Heart left ventricle (tissue), 16 donors: ENCODE results near the gene CBL. TPM values are rescaled to one million over a fixed set of nuclear protein-coding genes. Genes with fewer than 3 reads are reported as not detected.

Experiments used
- ATAC-seq, 4 donors: fragments of 200-7000 bp; cut with Tn5 transposase; one replicate each; pipeline ENCODE4 v1.9.1; 2020 to 2022; ENCODE audit warnings: moderate library complexity in 4 of 4, mild to moderate bottlenecking in 3 of 4, moderate number of reproducible peaks in 1 of 4
- DNase-seq, 5 donors: peaks; one replicate each; pipeline ENCODE4 v3.0.0-alpha.2; 2020
- H3K27ac ChIP-seq, 12 donors: fragments of 200-600 bp; sonication (generic) in 4 of 12; one replicate each; pipeline versions ENCODE4 v1.5.0 to v1.8.0; 2016 to 2022; ENCODE audit warnings: mild to moderate bottlenecking in 2 of 12
- H3K27me3 ChIP-seq, 9 donors: fragments of 200-600 bp; sonication (generic) in 2 of 9; one replicate each; pipeline versions ENCODE4 v1.5.1 to v1.8.0; 2016 to 2022; ENCODE audit warnings: mild to moderate bottlenecking in 3 of 9
- H3K36me3 ChIP-seq, 9 donors: fragments of 200-600 bp; sonication (generic) in 2 of 9; one replicate each; pipeline versions ENCODE4 v1.5.0 to v1.8.0; 2018 to 2022; ENCODE audit warnings: mild to moderate bottlenecking in 2 of 9
- H3K4me1 ChIP-seq, 12 donors: fragments of 200-600 bp; sonication (generic) in 4 of 12; one replicate each; pipeline versions ENCODE4 v1.5.0 to v1.8.0; 2016 to 2022; ENCODE audit warnings: mild to moderate bottlenecking in 3 of 12
- H3K4me3 ChIP-seq, 12 donors: fragments of 200-600 bp; sonication (generic) in 4 of 12; one replicate each; pipeline versions ENCODE4 v1.5.0 to v1.8.0; 2017 to 2022; ENCODE audit warnings: mild to moderate bottlenecking in 9 of 12, moderate library complexity in 4 of 12
- H3K9me3 ChIP-seq, 12 donors: fragments of 200-600 bp; sonication (generic) in 4 of 12; one replicate each; pipeline versions ENCODE4 v1.5.0 to v1.8.0; 2016 to 2022; ENCODE audit warnings: mild to moderate bottlenecking in 1 of 12
- CTCF ChIP-seq, 12 donors: fragments of 200-600 bp; sonication (generic) in 4 of 12; IDR thresholded peaks; one replicate each; pipeline versions ENCODE4 v1.5.0 to v1.8.0; 2018 to 2022; ENCODE audit warnings: antibody characterized with exemption in 12 of 12, mild to moderate bottlenecking in 5 of 12
- POLR2A ChIP-seq, 2 donors: fragments of 450-650 bp; IDR thresholded peaks; one replicate each; pipeline ENCODE4 v1.6.1; 2017; ENCODE audit warnings: antibody characterized with exemption in 2 of 2, mild to moderate bottlenecking in 2 of 2, moderate library complexity in 2 of 2
- WGBS, 4 donors: extraction: QIAGEN DNeasy Blood & Tissue Kit in 2 of 4; methylation state at CpG; one replicate each; pipeline versions ENCODE4 v1.1.5 to v1.1.7; 2013 to 2018; 5-methylcytosine and 5-hydroxymethylcytosine counted together
- intact Hi-C, 10 donors: fragments of 100-400 bp; cut with DNase I; formaldehyde crosslinking; loops; one replicate each; pipeline versions ENCODE4 v1.11.1 to v1.14.2; 2022
- polyA plus RNA-seq, 2 donors: library from polyadenylated mRNA; stranded (reverse); fragments of 200-250 nt; gene quantifications; one replicate each; pipeline ENCODE4 v1.2.3, GENCODE V29; 2013
- total RNA-seq, 9 donors: library from RNA; depleted of rRNA in 2 of 9; stranded (reverse); fragments of >200 nt in 2 of 9; fragmentation: NEBNext Ultra II Directional in 3 of 9; extraction: Animal tissue kit (Norgen Biotek cat#: 25700) in 3 of 9; gene quantifications; one replicate each; pipeline versions ENCODE4 v1.1.0 to v1.2.4, GENCODE V29; 2016 to 2023
- donor health status: ischemic (EF 13 %, LVEDD 7.1; RV severe dilation, severe dysfunction).
- donor health status: healthy with polysubstance abuse.
- donor health status: DM: no; HTN: yes; CAD: no.
- donor health status: DM: no; HTN: no; CAD: no.
- donor health status: ischemic (EF 25% LVEDD 6.9; RV normal size, moderate dysfunction).
- donor health status: ischemic (EF 25% LVEDD 5.7; RV mildly dilated, moderate dysfunction).
- donor health status: healthy.
- donor health status: DM: yes; HTN: yes; CAD: no.
- donor health status: ischemic (EF 35%, LVEDD 5.7; RV mildly dilated, moderate dysfunction).
- donor health status: nonischemic (EF 11% LVEDD 7.7; RV severe dilation, severe dysfunction).
- donor health status: DM: yes; HTN: yes; CAD: no.
- donor health status: PGD.
- donor health status: ischemic (EF 29% LVEDD 5.4; RV normal size, mild dysfunction).
- donor health status: nonischemic (EF 23%, LVEDD 6.1; RV moderate dilation, normal function).

The CBL gene
- total and polyA plus RNA-seq, 11 donors = 3.1 to 20.4 (median 7.4) TPM

GRCh38 chr11:119207415-119207960, 1.3 kb downstream of the CBL start:
- no peak for ATAC-seq
- no peaks in the 10 kb centered on the region for H3K27me3 ChIP-seq
- no peak for DNase-seq
- H3K27ac ChIP-seq = peak overlapping the region in 7 of 12 donors; percentile 82 to 98 (median 95)
- whole genome bisulfite sequencing, 4 donors = 30 to 36% (median 31%) methylated on average over 11 of the region's 11 CpGs
- H3K36me3 ChIP-seq = no peaks in the 10 kb centered on the region
- H3K4me3 ChIP-seq = peak overlapping the region; percentile 84 to 99 (median 95)
- H3K9me3 ChIP-seq = no peaks in the 10 kb centered on the region
- intact Hi-C loops = loop anchor here in 9 of 10 donors (2.0 to 10.0 kb wide), 11 partner anchors 55 to 267 kb away; partner anchors contain the start of gene USP2 (in 1 of the 9)
- no peak for TF ChIP-seq POLR2A (IDR thresholded peaks at IDR 0.05)
- no peak for TF ChIP-seq CTCF (IDR thresholded peaks at IDR 0.05)
- peaks cover 0 to 53% (median 18%) of the 10 kb centered on the region in 12 donors for H3K4me1 ChIP-seq

- Histone ChIP-seq H3K36me3 (no peaks in the 10 kb centered on the region), H3K27me3 (no peaks in the 10 kb centered on the region), H3K9me3 (no peaks in the 10 kb centered on the region), H3K4me3 (no peak overlapping the region), H3K27ac (no peak overlapping the region), H3K4me1 (peaks cover 0 to 61% (median 22%) of the 10 kb centered on the region in 12 donors)
- TF ChIP-seq POLR2A (IDR thresholded peaks at IDR 0.05) (no peak), CTCF (IDR thresholded peaks at IDR 0.05) (no peak)
- DNase-seq = no peak
- WGBS, 4 donors = 86 to 93% (median 89%) methylated on average over 7 of the region's 7 CpGs
- intact Hi-C loops = loop anchor here in 9 of 10 donors (5.0 to 10.0 kb wide), 8 partner anchors 53 to 266 kb away; no protein-coding TSS in a partner anchor
- ATAC-seq = no peak
Measured at GRCh38 chr11:119209186-119209585, 3.0 kb downstream of the CBL start.

GRCh38 chr11:119210050-119210449, 3.9 kb downstream of the CBL start:
- 83 to 91% (median 90%) methylated on average over 3 of the region's 3 CpGs for WGBS, 4 donors
- no peak for ATAC-seq

GRCh38 chr11:119218141-119218878, 12.2 kb downstream of the CBL start:
- TF ChIP-seq POLR2A (IDR thresholded peaks at IDR 0.05) (no peak), CTCF (IDR thresholded peaks at IDR 0.05) (no peak)
- H3K9me3 ChIP-seq = no peaks in the 10 kb centered on the region
- H3K36me3 ChIP-seq = peaks cover 0 to 5% (median 0%) of the 10 kb centered on the region in 9 donors
- ATAC-seq (no peak), DNase-seq (no peak)
- intact Hi-C loops = no loop called here
- H3K27ac ChIP-seq = no peak overlapping the region
- H3K4me3 ChIP-seq = no peak overlapping the region
- WGBS, 4 donors = 91 to 95% (median 92%) methylated on average over 8 of the region's 8 CpGs
- no peaks in the 10 kb centered on the region for H3K27me3 ChIP-seq
- peaks cover 0 to 37% (median 9%) of the 10 kb centered on the region in 12 donors for H3K4me1 ChIP-seq

More at GRCh38 chr11:119210050-119210449, 3.9 kb downstream of the CBL start:
- no peak overlapping the region for H3K4me3 ChIP-seq
- peaks cover 0 to 58% (median 22%) of the 10 kb centered on the region in 12 donors for H3K4me1 ChIP-seq
- H3K9me3 ChIP-seq = no peaks in the 10 kb centered on the region
- no peaks in the 10 kb centered on the region for H3K36me3 ChIP-seq
- no peak for TF ChIP-seq POLR2A (IDR thresholded peaks at IDR 0.05)
- no peaks in the 10 kb centered on the region for H3K27me3 ChIP-seq
- no peak for DNase-seq
- intact Hi-C loops = loop anchor here in 1 of 10 donors (5.0 kb wide), 1 partner anchor 72 kb away; no protein-coding TSS in a partner anchor
- H3K27ac ChIP-seq = no peak overlapping the region
